NCI-H2227 (cell line): Measurements from ENCODE around the gene NDUFS7.
A peak's percentile ranks its signal among the peaks of the same experiment; 100 is the strongest.
"Not testable (repeated sequence)": the region's sequence is repeated elsewhere in the genome, so short reads cannot be mapped to it uniquely, and the experiment has no call there.

ENCODE experiments used
- DNase-seq: peaks from one replicate; lab custom pipeline; 2025; ENCODE audit not compliant: unreplicated experiment; lab: John Stamatoyannopoulos, UW

Gene NDUFS7

GRCh38 chr19:1417145-1417544 lies 33.4 kb downstream of the NDUFS7 start:
- DNase-seq: no peak

GRCh38 chr19:1417681-1418495 lies 34.2 kb downstream of the NDUFS7 start:
- DNase-seq: no peak

- DNase-seq: no peak
These were observed 34.7 kb downstream of the NDUFS7 start for GRCh38 chr19:1418496-1418775.

DNA sequence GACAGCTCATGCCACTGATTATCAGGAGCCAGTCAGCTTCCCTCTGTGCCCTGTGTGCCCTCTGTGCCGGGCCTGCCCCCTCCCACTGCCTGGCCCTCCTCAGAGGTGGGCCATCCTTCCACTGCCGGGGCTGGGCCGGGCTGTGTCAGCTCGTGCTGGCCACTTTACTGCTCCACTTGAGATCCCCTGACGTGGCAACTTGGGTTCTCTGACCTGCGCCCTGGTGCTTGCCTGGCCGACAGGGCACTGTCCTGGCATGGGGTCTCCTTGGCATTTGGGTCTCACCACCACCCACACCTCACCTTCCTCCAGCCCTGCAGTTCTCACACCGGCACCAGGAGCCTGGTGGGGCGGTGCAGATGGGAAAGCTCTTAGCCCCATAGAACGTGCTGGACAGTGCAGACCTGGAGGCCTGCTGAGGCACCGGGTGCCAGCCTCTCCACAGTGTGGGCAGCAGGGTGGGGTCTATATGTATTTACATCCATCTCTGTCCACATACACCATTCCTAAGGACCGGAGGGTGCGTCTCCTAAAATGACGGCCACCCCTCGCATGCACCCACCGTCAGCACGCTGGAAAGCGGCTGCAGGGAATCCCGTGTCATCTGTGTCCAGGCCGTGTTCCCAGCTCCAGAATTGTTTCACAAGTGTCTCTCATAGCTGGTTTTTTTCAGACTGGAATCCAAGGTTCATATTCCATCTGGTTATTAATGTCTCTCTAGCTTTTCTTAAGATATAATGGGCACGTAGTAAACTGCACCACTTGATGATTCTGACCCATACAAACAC lies 35.4 kb downstream of the NDUFS7 start:
- no peak for DNase-seq

GRCh38 chr19:1420085-1420484 lies 36.4 kb downstream of the NDUFS7 start:
- not testable (repeated sequence) for DNase-seq

GRCh38 chr19:1420590-1420989 lies 36.9 kb downstream of the NDUFS7 start:
- DNase-seq: no peak

- no peak for DNase-seq
These were observed 37.7 kb downstream of the NDUFS7 start for GRCh38 chr19:1421218-1421957.

DNA sequence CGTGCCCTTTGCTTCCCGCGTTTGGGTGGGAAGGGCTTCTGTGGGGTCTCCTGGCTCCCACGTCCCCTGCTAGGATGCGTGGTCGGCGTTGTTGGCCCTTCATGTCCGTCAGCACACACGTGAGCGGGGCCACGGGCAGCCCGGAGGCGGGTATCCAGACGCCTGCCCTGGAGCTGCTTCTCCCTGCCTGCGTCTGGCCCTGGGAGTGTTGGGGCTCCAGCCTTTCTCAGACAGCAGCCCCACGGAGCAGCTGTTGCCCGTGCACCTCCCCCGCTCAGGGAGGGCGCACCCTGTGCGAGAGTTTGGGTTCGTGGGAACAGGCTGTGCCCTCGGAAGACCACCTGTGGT lies 38.2 kb downstream of the NDUFS7 start:
- DNase-seq: no peak

DNA sequence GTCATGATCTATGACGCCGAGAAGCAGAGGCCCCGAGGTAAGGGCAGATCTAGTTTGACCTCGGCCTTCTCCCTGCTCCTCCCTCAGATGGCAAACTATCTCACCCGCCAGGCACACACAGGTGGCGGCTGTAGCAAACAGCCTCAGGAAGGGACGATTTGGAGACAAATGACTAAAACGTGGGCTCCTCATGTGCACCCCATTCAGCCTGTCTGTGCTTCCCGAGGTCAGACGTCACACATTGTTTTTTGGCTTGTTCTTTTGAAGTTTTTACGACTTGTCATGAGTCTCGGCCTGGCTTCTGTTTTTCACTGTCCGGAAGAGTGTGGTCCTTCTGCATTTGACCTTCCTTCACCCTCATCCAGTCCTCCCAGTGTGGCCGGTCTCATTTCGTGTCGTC lies 38.7 kb downstream of the NDUFS7 start:
- no peak for DNase-seq

GRCh38 chr19:1422943-1423342 lies 39.2 kb downstream of the NDUFS7 start:
- no peak for DNase-seq

GRCh38 chr19:1423436-1424191 lies 39.9 kb downstream of the NDUFS7 start:
- DNase-seq: no peak

GRCh38 chr19:1424192-1424955 lies 40.7 kb downstream of the NDUFS7 start:
- peak; percentile 18 for DNase-seq

DNA sequence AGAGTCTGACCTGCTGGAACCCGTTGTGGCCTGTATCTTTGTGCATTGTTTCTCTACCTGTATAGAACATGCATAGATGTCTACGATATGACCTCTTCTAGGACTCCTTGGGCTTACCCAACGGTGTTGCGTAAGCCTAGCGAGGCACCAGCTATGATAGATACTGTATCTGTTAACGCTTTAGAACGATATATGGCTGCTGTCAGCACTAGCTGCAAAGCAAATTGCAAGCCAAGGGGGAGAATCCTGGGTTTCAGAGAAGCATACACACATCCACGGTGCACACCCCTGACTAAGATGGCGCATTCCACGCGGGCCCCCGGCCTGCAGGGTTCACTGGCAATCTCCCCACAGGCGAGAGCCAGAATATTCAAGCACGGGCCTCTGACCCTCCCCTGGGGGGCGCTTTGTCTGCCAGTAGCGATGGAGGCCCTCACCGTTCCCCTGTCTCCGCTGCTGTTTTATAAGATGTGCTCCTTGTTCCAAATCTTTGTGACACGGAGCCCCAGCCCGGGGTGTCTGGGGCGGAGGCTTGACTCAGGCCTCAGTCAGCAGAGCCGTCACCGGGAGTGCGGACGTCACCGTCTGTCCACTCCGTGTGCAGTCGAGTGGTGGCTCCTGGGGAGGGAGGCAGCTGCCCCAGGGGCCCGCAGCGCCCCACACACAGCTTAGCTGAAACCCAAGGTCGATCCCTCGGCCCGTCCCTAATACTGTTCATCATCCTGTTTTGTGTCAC lies 41.6 kb downstream of the NDUFS7 start:
- no peak for DNase-seq

DNA sequence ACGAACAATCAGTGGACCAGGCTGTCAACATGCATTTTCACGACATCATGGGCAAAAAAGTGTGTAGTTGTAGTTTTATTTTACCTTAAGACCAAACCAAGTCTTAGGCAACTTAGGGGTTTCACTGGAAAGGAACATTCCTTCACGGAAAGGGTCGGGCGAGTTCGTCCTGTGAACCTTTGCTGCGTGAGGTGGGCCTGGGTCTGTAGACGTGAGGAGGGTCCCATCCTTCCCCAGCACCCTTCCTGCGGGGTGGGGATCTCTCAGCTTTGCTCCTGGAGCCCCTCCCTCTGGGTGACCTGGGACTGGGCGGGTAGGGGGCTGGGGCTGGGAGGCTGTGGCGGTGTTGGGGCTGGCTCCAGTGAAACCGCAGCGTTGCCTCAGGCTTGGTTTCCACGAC lies 42.2 kb downstream of the NDUFS7 start:
- no peak for DNase-seq

DNA sequence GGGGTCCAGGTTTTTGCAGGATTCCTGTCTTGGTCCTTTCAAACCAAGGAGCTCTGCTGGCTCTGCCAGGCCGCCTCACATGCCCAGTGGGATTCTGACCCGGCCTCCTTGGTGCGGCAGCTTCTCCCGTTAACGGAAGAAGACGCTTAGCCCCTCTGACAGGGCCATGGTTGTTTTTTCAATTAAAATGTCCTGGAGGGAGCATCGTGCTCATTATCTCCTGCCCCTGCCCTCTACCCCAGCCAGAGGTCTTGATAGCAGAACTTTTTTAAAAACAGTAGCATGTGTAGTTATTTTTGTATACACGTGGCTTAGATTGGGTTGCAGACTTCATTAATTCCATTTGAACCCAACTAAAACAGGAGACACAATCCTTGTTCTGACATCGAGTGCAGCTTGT lies 43.0 kb downstream of the NDUFS7 start:
- DNase-seq: no peak

DNA sequence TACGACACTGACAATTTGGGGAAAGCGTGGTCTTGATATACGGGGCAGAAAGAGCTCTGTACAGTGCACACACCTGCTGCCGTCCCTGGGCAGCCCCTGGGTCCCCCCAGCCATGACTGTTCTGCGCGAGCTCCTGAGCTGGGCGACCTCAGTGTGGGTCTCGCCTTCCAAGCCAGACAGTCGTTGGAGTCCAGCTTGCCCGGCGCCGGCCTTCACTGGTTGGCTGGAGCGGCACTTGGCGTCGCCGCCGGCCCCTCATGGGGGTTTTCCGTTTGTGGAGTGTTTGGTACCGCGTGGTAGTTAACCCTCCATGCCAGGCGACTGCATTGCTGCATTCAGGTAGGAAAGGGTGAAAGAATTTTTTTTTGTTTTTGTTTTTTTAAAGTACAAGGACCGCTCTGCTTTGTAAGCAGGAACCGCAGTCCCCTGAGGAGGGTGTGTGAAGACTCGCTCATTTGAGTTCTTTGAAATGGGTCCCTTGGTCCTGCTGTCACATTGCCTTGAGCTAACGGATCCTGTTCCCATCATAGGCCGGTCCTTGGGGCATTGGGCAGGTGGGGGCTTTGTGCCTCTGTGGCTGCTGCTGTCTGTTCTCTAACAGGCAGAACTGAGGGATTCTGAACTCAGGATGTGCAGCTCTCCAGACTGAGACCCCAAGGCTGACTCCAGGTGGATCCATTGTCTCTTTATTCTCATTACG lies 43.7 kb downstream of the NDUFS7 start:
- no peak for DNase-seq

GRCh38 chr19:1428738-1429391 lies 45.2 kb downstream of the NDUFS7 start:
- DNase-seq: no peak

GRCh38 chr19:1429750-1430149 lies 46.0 kb downstream of the NDUFS7 start:
- DNase-seq: no peak

- DNase-seq: no peak
These were observed 46.5 kb downstream of the NDUFS7 start for GRCh38 chr19:1430246-1430645.
